ENCODE data around the gene SP110. TPM values are rescaled to one million over a fixed set of nuclear protein-coding genes. Genes with fewer than 3 reads are reported as not detected.

The SP110 gene
- total RNA-seq, 1 experiment from 2014 or later: 0.75 TPM

DNA sequence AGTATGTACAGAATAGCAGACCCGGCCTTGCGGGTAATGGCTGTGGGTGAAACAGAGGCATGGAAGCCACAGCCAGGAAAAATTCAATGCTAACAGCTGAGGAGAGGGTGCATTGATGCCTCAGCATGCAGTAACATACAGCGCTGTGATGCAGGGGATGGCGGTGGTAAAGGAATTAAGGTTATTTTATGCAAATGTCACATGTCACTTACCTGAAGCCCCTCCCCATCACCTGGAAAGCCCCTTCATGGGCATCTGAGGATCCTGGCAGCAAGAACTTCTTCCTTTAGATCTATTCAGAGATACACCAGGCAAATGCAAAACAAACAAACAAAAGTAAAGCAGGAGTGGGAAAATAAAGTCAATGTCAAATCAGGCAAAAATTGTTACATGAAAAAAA is 1.7 kb upstream of the SP110 start:
- Mint-ChIP-seq H3K36me3 (ENCODE audit: insufficient read depth, unreplicated experiment) (no peaks in the 10 kb centered on the region), H3K4me1 (ENCODE audit: low read depth, unreplicated experiment) (no peaks in the 10 kb centered on the region), H3K9me3 (ENCODE audit: unreplicated experiment) (no peaks in the 10 kb centered on the region), H3K4me3 (ENCODE audit: unreplicated experiment) (no peak overlapping the region), H3K27me3 (ENCODE audit: insufficient read depth, unreplicated experiment) (peaks cover 3% of the 10 kb centered on the region), H3K27ac (ENCODE audit: unreplicated experiment) (no peak overlapping the region)
- Histone ChIP-seq H3K4me1 (0 out of 2 replicates have a peak, but pooled peaks cover 3% of the 10 kb centered on the region), H3K4me3 (ENCODE audit: low read depth, low read length) (no peak overlapping the region), H3K27me3 (replicated peaks; ENCODE audit: control insufficient read depth, insufficient read depth, low read length) (no peaks in the 10 kb centered on the region), H3K36me3 (ENCODE audit: control insufficient read depth, insufficient read depth, low read length) (no peaks in the 10 kb centered on the region), H3K9me3 (no peaks in the 10 kb centered on the region)
- ChIA-PET CTCF (no interaction called here), POLR2A (no interaction called here)
- no peak for DNase-seq
- no TSS peak for BruUV-seq (replicated peaks)
- TF ChIP-seq, protein P1, sequence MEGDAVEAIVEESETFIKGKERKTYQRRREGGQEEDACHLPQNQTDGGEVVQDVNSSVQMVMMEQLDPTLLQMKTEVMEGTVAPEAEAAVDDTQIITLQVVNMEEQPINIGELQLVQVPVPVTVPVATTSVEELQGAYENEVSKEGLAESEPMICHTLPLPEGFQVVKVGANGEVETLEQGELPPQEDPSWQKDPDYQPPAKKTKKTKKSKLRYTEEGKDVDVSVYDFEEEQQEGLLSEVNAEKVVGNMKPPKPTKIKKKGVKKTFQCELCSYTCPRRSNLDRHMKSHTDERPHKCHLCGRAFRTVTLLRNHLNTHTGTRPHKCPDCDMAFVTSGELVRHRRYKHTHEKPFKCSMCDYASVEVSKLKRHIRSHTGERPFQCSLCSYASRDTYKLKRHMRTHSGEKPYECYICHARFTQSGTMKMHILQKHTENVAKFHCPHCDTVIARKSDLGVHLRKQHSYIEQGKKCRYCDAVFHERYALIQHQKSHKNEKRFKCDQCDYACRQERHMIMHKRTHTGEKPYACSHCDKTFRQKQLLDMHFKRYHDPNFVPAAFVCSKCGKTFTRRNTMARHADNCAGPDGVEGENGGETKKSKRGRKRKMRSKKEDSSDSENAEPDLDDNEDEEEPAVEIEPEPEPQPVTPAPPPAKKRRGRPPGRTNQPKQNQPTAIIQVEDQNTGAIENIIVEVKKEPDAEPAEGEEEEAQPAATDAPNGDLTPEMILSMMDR (IDR thresholded peaks at IDR 0.05; ENCODE audit: insufficient read depth in 1 of 2, low read depth in 1 of 2, low read length in 1 of 2, severe bottlenecking in 1 of 2, unreplicated experiment in 1 of 2): no peak
- intact Hi-C loops (cut with micrococcal nuclease; ENCODE audit: unreplicated experiment): no loop called here

DNA sequence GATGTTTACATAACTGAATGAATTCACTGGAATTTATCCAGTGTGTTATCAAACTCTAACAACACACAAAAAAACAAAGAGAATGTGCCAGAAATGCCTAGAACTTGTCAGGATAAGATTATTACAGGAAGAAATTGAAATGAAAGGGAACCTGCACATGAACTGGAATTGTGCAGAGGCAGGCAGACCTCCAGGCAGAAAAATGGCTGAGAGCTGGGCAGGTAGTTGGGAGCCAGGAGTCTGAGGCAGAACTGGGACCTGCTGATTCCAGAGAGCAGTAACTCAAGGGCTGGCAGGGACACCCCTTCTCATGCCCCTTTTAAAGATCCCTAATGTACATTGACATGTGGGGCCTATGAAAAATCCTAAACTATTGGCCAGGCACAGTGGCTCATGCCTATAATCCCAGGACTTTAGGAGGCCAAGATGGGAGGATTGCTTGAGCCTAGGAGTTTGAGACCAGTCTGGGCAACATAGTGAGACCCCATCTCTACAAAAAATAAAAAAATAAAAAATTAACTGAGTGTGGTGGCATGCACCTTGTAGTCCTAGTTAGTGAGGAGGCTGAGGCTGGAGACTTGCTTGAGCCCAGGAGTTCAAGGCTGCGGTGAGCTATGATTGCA is 674 bp upstream of the SP110 start:
- BruUV-seq (replicated peaks): no TSS peak
- Histone ChIP-seq H3K27me3 (replicated peaks; ENCODE audit: control insufficient read depth, insufficient read depth, low read length) (no peaks in the 10 kb centered on the region), H3K4me1 (0 out of 2 replicates have a peak, but pooled peaks cover 3% of the 10 kb centered on the region), H3K4me3 (ENCODE audit: low read depth, low read length) (peak overlapping the region; percentile 48; the same call in 1 of the 2 replicates), H3K36me3 (ENCODE audit: control insufficient read depth, insufficient read depth, low read length) (no peaks in the 10 kb centered on the region), H3K9me3 (no peaks in the 10 kb centered on the region)
- Mint-ChIP-seq H3K4me1 (ENCODE audit: low read depth, unreplicated experiment) (no peaks in the 10 kb centered on the region), H3K9me3 (ENCODE audit: unreplicated experiment) (no peaks in the 10 kb centered on the region), H3K27me3 (ENCODE audit: insufficient read depth, unreplicated experiment) (peaks cover 3% of the 10 kb centered on the region), H3K36me3 (ENCODE audit: insufficient read depth, unreplicated experiment) (no peaks in the 10 kb centered on the region), H3K27ac (ENCODE audit: unreplicated experiment) (peak overlapping the region; percentile 85), H3K4me3 (ENCODE audit: unreplicated experiment) (peak overlapping the region; percentile 97)
- ChIA-PET POLR2A (no interaction called here), CTCF (no interaction called here)
- intact Hi-C loops (cut with micrococcal nuclease; ENCODE audit: unreplicated experiment): no loop called here
- DNase-seq: no peak
- TF ChIP-seq, protein P1 (IDR thresholded peaks at IDR 0.05; ENCODE audit: insufficient read depth in 1 of 2, low read depth in 1 of 2, low read length in 1 of 2, severe bottlenecking in 1 of 2, unreplicated experiment in 1 of 2): no peak

- Histone ChIP-seq H3K4me1 (0 out of 2 replicates have a peak, but pooled peaks cover 3% of the 10 kb centered on the region), H3K9me3 (no peaks in the 10 kb centered on the region), H3K36me3 (ENCODE audit: control insufficient read depth, insufficient read depth, low read length) (no peaks in the 10 kb centered on the region), H3K27me3 (replicated peaks; ENCODE audit: control insufficient read depth, insufficient read depth, low read length) (no peaks in the 10 kb centered on the region), H3K4me3 (ENCODE audit: low read depth, low read length) (no peak overlapping the region)
- intact Hi-C loops (cut with micrococcal nuclease; ENCODE audit: unreplicated experiment): no loop called here
- ChIA-PET CTCF (no interaction called here), POLR2A (no interaction called here)
- Mint-ChIP-seq H3K27me3 (ENCODE audit: insufficient read depth, unreplicated experiment) (peaks cover 6% of the 10 kb centered on the region), H3K36me3 (ENCODE audit: insufficient read depth, unreplicated experiment) (no peaks in the 10 kb centered on the region), H3K27ac (ENCODE audit: unreplicated experiment) (no peak overlapping the region), H3K9me3 (ENCODE audit: unreplicated experiment) (no peaks in the 10 kb centered on the region), H3K4me3 (ENCODE audit: unreplicated experiment) (no peak overlapping the region), H3K4me1 (ENCODE audit: low read depth, unreplicated experiment) (no peaks in the 10 kb centered on the region)
- no TSS peak for BruUV-seq (replicated peaks)
- TF ChIP-seq, protein P1 (IDR thresholded peaks at IDR 0.05; ENCODE audit: insufficient read depth in 1 of 2, low read depth in 1 of 2, low read length in 1 of 2, severe bottlenecking in 1 of 2, unreplicated experiment in 1 of 2): no peak
- no peak for DNase-seq
Measured at GRCh38 chr2:230218421-230218820, 1.4 kb downstream of the SP110 start.

Measured in Caco-2 (cell line).